HCT116 (cell line): ENCODE data around the gene DIP2C. TPM values are rescaled to one million over a fixed set of nuclear protein-coding genes. Genes with fewer than 3 reads are reported as not detected.

Experiments used
- ATAC-seq: fragments of 200-7000 bp; cut with Tn5 transposase; 2 replicates; pipeline ENCODE4 v1.9.1; 2020; ENCODE audit warnings: mild to moderate bottlenecking, moderate library complexity
- BruUV-seq: library from RNA; stranded (reverse); fragments of 400-500 nt; replicated peaks from 2 replicates; lab custom pipeline; 2021; lab: Mats Ljungman, UMichigan
- CTCF ChIA-PET: fragments of 300-600 bp; sonication (Branson Sonifier 250); formaldehyde crosslinking; loops from one replicate; lab custom pipeline; 2021; ENCODE audit warnings: antibody characterized with exemption; lab: Charles Lee
- POLR2A ChIA-PET: fragments of 300-600, 350-600 bp; sonication (Branson Sonifier 250); formaldehyde crosslinking; loops from one replicate; lab custom pipeline; 2021; ENCODE audit warnings: antibody characterized with exemption; lab: Charles Lee
- RAD21 ChIA-PET, 2 experiments: fragments of 300-600 bp; sonication (Branson Sonifier 250); formaldehyde crosslinking; loops; one replicate each; lab custom pipeline; 2023; ENCODE audit warnings: low total read pairs in 2 of 2; ENCODE audit not compliant: uncharacterized antibody in 2 of 2, unreplicated experiment in 2 of 2, low non-redundant PET in 1 of 2; lab: Charles Lee
- DNase-seq: peaks from one replicate; pipeline ENCODE4 v3.0.0-alpha.2; 2010; ENCODE audit warnings: low read depth, low spot score
- H2AFZ ChIP-seq: fragments of 200-600 bp; shearing (Covaris generic), sonication (generic); 2 replicates; pipeline ENCODE4 v1.6.1; 2017; ENCODE audit warnings: low read depth, mixed run types, mixed read lengths, antibody characterized with exemption, low read length; ENCODE audit not compliant: poor library complexity, severe bottlenecking
- H3K27ac ChIP-seq: 2 replicates; pipeline ENCODE4 v1.5.1; 2012; ENCODE audit warnings: low read depth, low read length
- H3K27me3 ChIP-seq: fragments of 200-600 bp; sonication (generic); 2 replicates; pipeline ENCODE4 v1.6.1; 2016; ENCODE audit warnings: mixed run types, low read length, mixed read lengths; ENCODE audit not compliant: insufficient read depth
- H3K36me3 ChIP-seq, 2 experiments: fragments of 200-500 bp in 1 of 2; fragments of 200-600 bp in 1 of 2; sonication (Bioruptor generic) in 1 of 2; sonication (generic) in 1 of 2; 2 replicates each; pipeline versions ENCODE4 v1.5.1 to v1.6.1; 2014 to 2016; ENCODE audit warnings: low read length in 2 of 2, inconsistent platforms in 1 of 2, mixed read lengths in 1 of 2, mixed run types in 1 of 2; ENCODE audit not compliant: insufficient read depth in 2 of 2, control insufficient read depth in 1 of 2
- H3K4me1 ChIP-seq, 2 experiments: fragments of 200-600 bp in 1 of 2; sonication (generic) in 1 of 2; 2 replicates each; pipeline versions ENCODE4 v1.5.1 to v1.6.1; 2012 to 2017; ENCODE audit warnings: low read length in 2 of 2, inconsistent platforms in 1 of 2, mild to moderate bottlenecking in 1 of 2, mixed read lengths in 1 of 2, mixed run types in 1 of 2, moderate library complexity in 1 of 2; ENCODE audit not compliant: insufficient read depth in 2 of 2, control insufficient read depth in 1 of 2
- H3K4me2 ChIP-seq: fragments of 200-600 bp; sonication (generic); 2 replicates; pipeline ENCODE4 v1.6.1; 2017; ENCODE audit warnings: mixed run types, low read length, mixed read lengths
- H3K4me3 ChIP-seq, 2 experiments: fragments of 200-600 bp in 1 of 2; sonication (generic) in 1 of 2; replicated peaks in 1 of 2; 2 replicates each; pipeline ENCODE4 v1.5.1; 2011 to 2016; ENCODE audit warnings: low read length in 2 of 2, control low read depth in 1 of 2, low read depth in 1 of 2, mild to moderate bottlenecking in 1 of 2, mixed read lengths in 1 of 2, mixed run types in 1 of 2
- H3K79me2 ChIP-seq: fragments of 200-600 bp; sonication (generic); 2 replicates; pipeline ENCODE4 v1.6.1; 2017; ENCODE audit warnings: mild to moderate bottlenecking, mixed run types, low read length, moderate library complexity, mixed read lengths; ENCODE audit not compliant: insufficient read depth
- H3K9ac ChIP-seq: fragments of 200-600 bp; sonication (generic); 2 replicates; pipeline ENCODE4 v1.6.1; 2016; ENCODE audit warnings: low read length, mixed read lengths
- H3K9me2 ChIP-seq: fragments of 200-600 bp; sonication (generic), shearing (Covaris generic); 2 replicates; pipeline ENCODE4 v1.6.1; 2017; ENCODE audit warnings: mixed run types, mild to moderate bottlenecking, moderate library complexity; ENCODE audit not compliant: insufficient read depth
- H3K9me3 ChIP-seq, 2 experiments: fragments of 200-500 bp in 1 of 2; fragments of 200-600 bp in 1 of 2; sonication (Bioruptor generic) in 1 of 2; sonication (generic) in 1 of 2; 2 replicates each; pipeline ENCODE4 v1.6.1; 2014 to 2017; ENCODE audit warnings: low read length in 2 of 2, mixed read lengths in 2 of 2, inconsistent platforms in 1 of 2, low read depth in 1 of 2, mild to moderate bottlenecking in 1 of 2, mixed run types in 1 of 2, moderate library complexity in 1 of 2; ENCODE audit not compliant: control insufficient read depth in 1 of 2, insufficient read depth in 1 of 2
- H4K20me1 ChIP-seq: fragments of 200-600 bp; sonication (generic), shearing (Covaris generic); 2 replicates; pipeline ENCODE4 v1.6.1; 2017; ENCODE audit warnings: mixed run types, mild to moderate bottlenecking, moderate library complexity; ENCODE audit not compliant: insufficient read depth
- ATF3 ChIP-seq: IDR thresholded peaks from 2 replicates; pipeline ENCODE4 v1.6.1; 2012
- CBX3 ChIP-seq: IDR thresholded peaks from 2 replicates; pipeline ENCODE4 v1.6.1; 2012; ENCODE audit warnings: low read depth
- CEBPB ChIP-seq: IDR thresholded peaks from 2 replicates; pipeline ENCODE4 v1.6.1; 2012; ENCODE audit warnings: low read depth
- CTCF ChIP-seq, 3 experiments: fragments of 200-600 bp in 1 of 3; sonication (generic) in 1 of 3; IDR thresholded peaks in 2 of 3; conservative IDR thresholded peaks in 1 of 3; 2 replicates each; pipeline ENCODE4 v1.5.1; 2012 to 2017; ENCODE audit warnings: low read depth in 2 of 3, low read length in 2 of 3, antibody characterized with exemption in 1 of 3, borderline replicate concordance in 1 of 3, control low read depth in 1 of 3, mild to moderate bottlenecking in 1 of 3, mixed read lengths in 1 of 3, mixed run types in 1 of 3, moderate library complexity in 1 of 3; ENCODE audit not compliant: insufficient read depth in 1 of 3
- EGR1 ChIP-seq: IDR thresholded peaks from 2 replicates; pipeline ENCODE4 v1.6.1; 2012; ENCODE audit warnings: low read depth
- ELF1 ChIP-seq: IDR thresholded peaks from 2 replicates; pipeline ENCODE4 v1.6.1; 2012; ENCODE audit warnings: low read depth, borderline replicate concordance
- EZH2 ChIP-seq: fragments of 200-600 bp; sonication (generic); IDR thresholded peaks from 2 replicates; pipeline ENCODE4 v1.6.1; 2017; ENCODE audit warnings: antibody characterized with exemption, mixed run types
- EZH2phosphoT487 ChIP-seq: fragments of 200-600 bp; IDR thresholded peaks from 2 replicates; pipeline ENCODE4 v1.6.1; 2018; ENCODE audit warnings: antibody characterized with exemption, borderline replicate concordance
- FOSL1 ChIP-seq: IDR thresholded peaks from 2 replicates; pipeline ENCODE4 v1.6.1; 2012; ENCODE audit warnings: low read depth
- JUND ChIP-seq: IDR thresholded peaks from 2 replicates; pipeline ENCODE4 v1.6.1; 2012
- MAX ChIP-seq: IDR thresholded peaks from 2 replicates; pipeline ENCODE4 v1.6.1; 2012
- POLR2A ChIP-seq: IDR thresholded peaks from 2 replicates; pipeline ENCODE4 v1.7.0; 2011; ENCODE audit warnings: borderline replicate concordance; ENCODE audit not compliant: insufficient read depth, insufficient read length; ENCODE audit errors: extremely low read depth
- RAD21 ChIP-seq: IDR thresholded peaks from 2 replicates; pipeline ENCODE4 v1.6.1; 2012; ENCODE audit warnings: low read depth, mild to moderate bottlenecking
- REST ChIP-seq: IDR thresholded peaks from 2 replicates; pipeline ENCODE4 v1.6.1; 2012; ENCODE audit warnings: low read depth
- SIN3A ChIP-seq: IDR thresholded peaks from 2 replicates; pipeline ENCODE4 v1.6.1; 2012; ENCODE audit warnings: low read depth
- SP1 ChIP-seq: IDR thresholded peaks from 2 replicates; pipeline ENCODE4 v1.6.1; 2012; ENCODE audit warnings: low read depth
- YY1 ChIP-seq: IDR thresholded peaks from 2 replicates; pipeline ENCODE4 v1.6.1; 2011; ENCODE audit warnings: low read length, low read depth, moderate library complexity, mild to moderate bottlenecking; ENCODE audit not compliant: insufficient replicate concordance; ENCODE audit errors: extremely low read depth
- ZBTB33 ChIP-seq: IDR thresholded peaks from 2 replicates; pipeline ENCODE4 v1.6.1; 2011; ENCODE audit warnings: mild to moderate bottlenecking, low read length, moderate library complexity; ENCODE audit not compliant: insufficient replicate concordance; ENCODE audit errors: extremely low read depth
- ZFX ChIP-seq: fragments of 450-650 bp; IDR thresholded peaks from 2 replicates; pipeline ENCODE4 v1.6.1; 2017
- ZNF274 ChIP-seq: fragments of 200-500 bp; sonication (Bioruptor generic); IDR thresholded peaks from 2 replicates; pipeline ENCODE4 v1.6.1; 2014; ENCODE audit warnings: mild to moderate bottlenecking, low read depth, low read length, inconsistent platforms
- intact Hi-C: fragments of 100-400 bp; cut with micrococcal nuclease; formaldehyde crosslinking; loops from 2 replicates; pipeline ENCODE4 v1.10.0; 2022
- total RNA-seq: library from RNA; stranded (reverse); gene quantifications from one replicate; pipeline ENCODE4 v1.2.1, GENCODE V29; 2021; ENCODE audit not compliant: unreplicated experiment

Gene DIP2C
- total RNA-seq, 1 experiment from 2014 or later = 15.4 TPM

GRCh38 chr10:488081-488932 lies 201.2 kb downstream of the DIP2C start:
- Histone ChIP-seq H3K9me2 (no peaks in the 10 kb centered on the region), H3K4me1 (no peaks in the 10 kb centered on the region), H3K27me3 (no peaks in the 10 kb centered on the region), H3K36me3 (no peaks in the 10 kb centered on the region), H3K4me3 (no peak overlapping the region), H3K27ac (no peak overlapping the region), H3K9me3 (no peaks in the 10 kb centered on the region), H3K9ac (no peak overlapping the region), H4K20me1 (no peaks in the 10 kb centered on the region), H3K4me2 (no peak overlapping the region), H3K79me2 (no peaks in the 10 kb centered on the region), H2AFZ (no peak overlapping the region)
- RAD21 ChIA-PET = no interaction called here
- DNase-seq (no peak), ATAC-seq (no peak)
- no peak for TF ChIP-seq JUND
- no peak for TF ChIP-seq ZFX
- TF ChIP-seq ELF1 = no peak
- TF ChIP-seq EGR1 = no peak
- TF ChIP-seq CTCF (IDR thresholded peaks at IDR 0.05 in 2 of 3, conservative IDR thresholded peaks at IDR 0.05 in 1 of 3; ENCODE audit: borderline replicate concordance in 1 of 3, insufficient read depth in 1 of 3, low read depth in 2 of 3, low read length in 2 of 3) = no peak
- no peak for TF ChIP-seq ZBTB33
- TF ChIP-seq SP1 = no peak
- no peak for TF ChIP-seq ATF3
- TF ChIP-seq ZNF274 = no peak
- no peak for TF ChIP-seq CEBPB
- no peak for TF ChIP-seq EZH2phosphoT487
- TF ChIP-seq RAD21 = no peak
- no peak for TF ChIP-seq REST
- TF ChIP-seq POLR2A = no peak
- no peak for TF ChIP-seq SIN3A
- no peak for TF ChIP-seq YY1
- no peak for TF ChIP-seq EZH2
- no peak for TF ChIP-seq MAX
- TF ChIP-seq FOSL1 = no peak
- TF ChIP-seq CBX3 = no peak
- intact Hi-C loops = no loop called here
- no TSS peak for BruUV-seq
- CTCF ChIA-PET = no interaction called here
- POLR2A ChIA-PET = no interaction called here
